KOPT-K1 (cell line): ENCODE results near the gene CD38.
"Not testable (repeated sequence)": the region's sequence is repeated elsewhere in the genome, so short reads cannot be mapped to it uniquely, and the experiment has no call there.

ENCODE experiments used
- H3K27ac ChIP-seq: fragments of 200-600 bp; sonication (generic); 2 replicates; pipeline ENCODE4 v1.5.1; 2016; ENCODE audit warnings: antibody characterized with exemption, mild to moderate bottlenecking, low read depth, low read length; ENCODE audit not compliant: poor library complexity, severe bottlenecking
- H3K36me3 ChIP-seq: fragments of 200-600 bp; sonication (generic); 2 replicates; pipeline ENCODE4 v1.5.1; 2017; ENCODE audit warnings: antibody characterized with exemption, mild to moderate bottlenecking, low read length, moderate library complexity; ENCODE audit not compliant: insufficient read depth
- H3K9me3 ChIP-seq: fragments of 200-600 bp; sonication (generic); 2 replicates; pipeline ENCODE4 v1.5.1; 2017; ENCODE audit warnings: antibody characterized with exemption, low read length, mild to moderate bottlenecking; ENCODE audit not compliant: insufficient read depth, poor library complexity, severe bottlenecking

Gene CD38

DNA sequence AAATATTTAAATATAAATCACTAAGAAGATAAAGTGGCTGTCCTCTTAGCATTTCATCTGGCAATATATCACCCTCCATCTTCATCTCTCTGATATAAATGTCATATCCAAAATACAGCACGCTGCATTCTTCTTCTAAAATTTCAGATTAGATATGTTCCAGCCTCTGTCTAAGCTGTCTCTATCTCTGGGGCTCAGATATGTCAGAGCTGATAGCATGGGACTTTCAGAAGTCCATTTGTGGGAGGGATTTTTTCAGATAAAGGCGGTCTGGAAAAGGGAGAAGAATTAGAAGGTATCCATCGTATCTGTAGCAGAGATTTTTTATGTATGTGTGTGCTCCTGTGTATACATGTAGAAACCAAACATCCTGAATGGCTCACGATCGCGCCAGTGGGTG, 25.0 kb upstream of the CD38 start:
- H3K27ac ChIP-seq = peak overlapping the region; percentile 84
- H3K9me3 ChIP-seq = no peaks in the 10 kb centered on the region
- H3K36me3 ChIP-seq = no peaks in the 10 kb centered on the region

DNA sequence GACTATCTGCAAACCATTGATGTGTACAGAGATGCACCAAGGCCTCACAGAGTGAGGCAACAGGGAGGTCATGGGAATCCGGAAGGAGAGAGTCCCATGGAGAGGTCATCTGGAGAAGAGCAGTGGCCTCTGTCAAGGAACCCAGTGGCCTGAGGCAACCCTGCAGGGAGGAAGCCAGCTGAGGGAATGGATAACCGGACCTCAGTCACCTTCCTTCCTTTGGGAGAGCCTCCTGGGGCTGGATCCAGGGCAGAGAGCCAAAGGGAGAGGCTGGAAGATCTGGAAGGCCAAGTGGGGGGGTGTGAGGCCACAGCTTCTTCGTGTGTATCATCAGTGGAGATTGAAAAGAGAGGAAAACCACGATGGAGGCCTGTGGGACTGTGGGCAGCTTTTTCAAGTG, 24.3 kb upstream of the CD38 start:
- no peaks in the 10 kb centered on the region for H3K9me3 ChIP-seq
- no peaks in the 10 kb centered on the region for H3K36me3 ChIP-seq
- H3K27ac ChIP-seq = peak overlapping the region; percentile 84

DNA sequence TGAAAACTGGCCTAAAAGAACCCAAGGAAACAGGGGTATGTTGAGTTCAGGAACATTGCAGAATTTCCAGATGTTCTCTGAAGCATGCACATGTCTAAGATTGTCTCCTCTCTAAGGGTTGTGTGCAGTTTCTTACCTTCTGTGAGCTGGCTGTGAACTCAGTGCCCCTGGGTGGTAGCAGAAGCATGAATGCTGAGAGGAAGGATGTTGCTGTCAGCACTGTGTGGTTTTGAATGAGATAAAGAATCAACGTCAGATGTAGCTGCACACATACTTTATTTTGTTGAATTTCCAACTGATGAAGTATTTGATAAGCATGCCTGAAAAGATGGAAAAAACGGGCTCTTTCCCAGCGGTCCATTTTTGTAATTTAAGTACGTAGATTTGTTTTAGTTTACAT, 23.8 kb upstream of the CD38 start:
- Histone ChIP-seq H3K27ac (peak overlapping the region; percentile 84), H3K9me3 (no peaks in the 10 kb centered on the region), H3K36me3 (no peaks in the 10 kb centered on the region)

DNA sequence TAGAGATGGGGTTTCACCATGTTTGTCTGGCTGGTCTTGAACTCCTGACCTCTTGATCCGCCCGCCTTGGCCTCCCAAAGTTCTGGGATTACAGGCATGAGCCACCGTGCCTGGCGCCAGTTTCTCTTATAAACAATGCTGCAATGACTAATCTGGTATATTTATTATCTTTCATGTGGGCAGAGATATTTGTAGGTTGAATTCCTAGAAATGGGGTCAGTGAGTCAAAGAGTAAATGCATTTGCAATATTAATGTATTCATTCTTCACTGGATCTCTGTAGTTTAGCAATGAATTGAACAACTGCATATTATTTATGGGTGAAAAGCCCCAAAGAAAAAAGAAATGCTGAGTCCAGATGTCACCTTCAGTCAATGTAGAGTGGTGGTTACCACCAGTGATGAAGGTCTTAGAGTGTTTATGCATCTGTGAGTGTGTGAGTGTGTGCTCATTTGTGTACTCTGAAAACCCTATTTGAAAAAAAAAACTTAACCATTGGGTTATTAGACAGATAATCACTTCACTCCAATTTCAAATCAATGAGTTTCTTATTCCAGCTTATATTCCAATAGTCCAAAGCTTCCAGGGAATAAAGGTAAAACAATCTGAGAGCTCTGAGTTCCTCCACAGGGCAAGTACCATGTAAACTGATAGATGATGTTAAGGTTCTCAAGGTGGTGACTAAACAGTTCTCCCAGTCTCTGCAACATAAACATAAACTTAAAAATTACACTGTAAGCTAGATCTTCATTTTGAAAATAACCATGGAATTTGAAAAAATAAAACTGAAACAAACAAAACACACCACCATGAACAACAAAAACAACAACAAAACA, 22.6 kb upstream of the CD38 start:
- Histone ChIP-seq H3K9me3 (no peaks in the 10 kb centered on the region), H3K36me3 (no peaks in the 10 kb centered on the region), H3K27ac (peak overlapping the region; percentile 84)

DNA sequence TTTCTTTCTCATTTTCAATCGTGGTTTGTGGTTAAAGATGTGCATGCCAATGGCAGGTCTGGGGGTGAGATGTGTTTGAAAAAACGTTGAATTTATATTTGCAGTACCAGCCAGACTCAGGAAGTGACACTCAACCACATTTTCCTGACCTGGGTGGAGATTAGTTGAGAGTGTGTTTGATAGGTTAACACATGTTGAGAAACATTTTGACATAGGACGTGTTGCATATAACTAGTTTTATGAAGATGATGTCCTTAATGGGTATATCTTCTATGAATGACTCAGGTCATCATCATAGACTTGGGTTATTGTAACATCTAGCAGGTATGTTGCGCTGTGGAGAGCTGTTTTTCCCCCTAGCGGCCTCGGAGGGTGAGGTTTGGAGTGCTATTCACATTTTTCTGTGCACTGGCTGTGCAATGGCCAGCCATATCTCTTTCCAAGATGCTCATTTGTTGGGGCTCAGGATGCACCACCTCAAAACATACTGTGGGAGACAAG, 21.7 kb upstream of the CD38 start:
- Histone ChIP-seq H3K27ac (peak overlapping the region; percentile 84), H3K9me3 (no peaks in the 10 kb centered on the region), H3K36me3 (no peaks in the 10 kb centered on the region)

DNA sequence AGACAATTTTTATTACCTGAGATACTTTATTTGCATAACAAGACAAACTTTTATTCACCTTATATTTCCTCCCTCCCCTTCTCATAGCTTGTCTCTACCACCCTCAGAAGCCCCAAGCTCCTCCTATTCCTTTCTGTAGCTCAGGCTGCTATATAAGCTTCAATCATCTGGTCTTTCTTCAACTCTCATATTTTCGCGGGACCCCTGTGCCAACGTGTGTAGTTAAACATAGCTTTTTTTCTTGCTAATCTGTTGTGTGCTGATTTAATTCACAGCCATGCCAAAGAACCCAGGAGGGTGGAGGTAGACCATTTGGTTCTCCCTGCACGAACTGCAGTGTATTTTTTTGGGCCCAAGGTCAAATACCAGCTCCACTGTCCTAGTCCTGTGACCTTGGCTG, 21.1 kb upstream of the CD38 start:
- Histone ChIP-seq H3K27ac (peak overlapping the region; percentile 84), H3K9me3 (no peaks in the 10 kb centered on the region), H3K36me3 (no peaks in the 10 kb centered on the region)

DNA sequence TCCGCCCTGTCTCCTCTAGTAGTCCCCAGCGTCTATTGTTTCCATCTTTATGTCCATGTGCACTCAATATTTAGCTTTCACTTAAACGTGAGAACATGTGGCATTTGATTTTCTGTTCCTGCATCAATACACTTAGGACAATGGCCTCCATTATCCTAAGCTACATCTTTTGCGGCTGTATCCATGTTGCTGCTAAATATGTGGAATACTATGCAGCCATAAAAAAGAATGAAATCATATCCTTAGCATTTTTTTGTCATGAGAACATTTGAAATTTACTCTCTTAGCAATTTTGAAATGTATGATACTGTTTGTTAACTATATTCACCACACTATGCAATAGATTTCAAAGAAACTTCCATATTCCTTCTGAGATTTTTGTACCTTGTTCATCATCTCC, 19.8 kb upstream of the CD38 start:
- Histone ChIP-seq H3K36me3 (no peaks in the 10 kb centered on the region), H3K27ac (no peak overlapping the region), H3K9me3 (no peaks in the 10 kb centered on the region)

DNA sequence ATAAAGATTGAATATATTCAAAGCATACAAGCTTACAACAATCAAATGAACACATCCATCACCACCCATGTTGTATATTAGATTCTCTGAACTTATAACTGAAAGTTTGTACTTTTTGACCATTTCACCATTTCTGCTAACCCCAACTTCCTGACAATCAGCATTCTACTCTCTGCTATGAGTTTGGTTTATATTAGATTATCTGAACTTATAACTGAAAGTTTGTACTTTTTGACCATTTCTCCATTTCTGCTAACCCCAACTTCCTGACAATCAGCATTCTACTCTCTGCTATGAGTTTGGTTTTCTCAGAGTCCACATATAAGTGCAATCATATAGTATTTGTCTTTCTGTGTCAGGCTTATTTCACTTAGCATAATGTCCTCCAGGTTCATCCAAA, 15.7 kb upstream of the CD38 start:
- H3K36me3 ChIP-seq, H3K9me3 ChIP-seq, H3K27ac ChIP-seq: not testable (repeated sequence)

DNA sequence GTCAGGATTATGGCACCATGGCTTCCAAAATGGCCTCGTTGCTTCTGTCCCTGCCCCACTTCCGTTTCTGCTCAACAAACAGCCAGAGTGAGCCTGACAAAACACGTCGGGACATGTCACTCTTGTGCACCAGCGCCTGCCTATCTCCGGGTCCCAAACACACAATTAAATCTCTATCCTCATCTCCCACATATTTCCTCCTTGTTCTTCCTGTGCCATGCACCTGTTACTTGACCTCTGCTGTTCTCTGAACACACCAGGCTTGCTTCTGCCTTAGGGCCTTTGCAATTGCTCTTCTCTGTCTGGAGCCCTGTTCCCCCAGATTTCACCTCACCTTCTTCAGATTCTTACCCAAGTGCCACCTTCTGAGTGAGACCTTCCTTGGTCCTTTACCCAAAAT, 12.7 kb upstream of the CD38 start:
- Histone ChIP-seq H3K36me3 (no peaks in the 10 kb centered on the region), H3K27ac (peak overlapping the region; percentile 86), H3K9me3 (no peaks in the 10 kb centered on the region)

DNA sequence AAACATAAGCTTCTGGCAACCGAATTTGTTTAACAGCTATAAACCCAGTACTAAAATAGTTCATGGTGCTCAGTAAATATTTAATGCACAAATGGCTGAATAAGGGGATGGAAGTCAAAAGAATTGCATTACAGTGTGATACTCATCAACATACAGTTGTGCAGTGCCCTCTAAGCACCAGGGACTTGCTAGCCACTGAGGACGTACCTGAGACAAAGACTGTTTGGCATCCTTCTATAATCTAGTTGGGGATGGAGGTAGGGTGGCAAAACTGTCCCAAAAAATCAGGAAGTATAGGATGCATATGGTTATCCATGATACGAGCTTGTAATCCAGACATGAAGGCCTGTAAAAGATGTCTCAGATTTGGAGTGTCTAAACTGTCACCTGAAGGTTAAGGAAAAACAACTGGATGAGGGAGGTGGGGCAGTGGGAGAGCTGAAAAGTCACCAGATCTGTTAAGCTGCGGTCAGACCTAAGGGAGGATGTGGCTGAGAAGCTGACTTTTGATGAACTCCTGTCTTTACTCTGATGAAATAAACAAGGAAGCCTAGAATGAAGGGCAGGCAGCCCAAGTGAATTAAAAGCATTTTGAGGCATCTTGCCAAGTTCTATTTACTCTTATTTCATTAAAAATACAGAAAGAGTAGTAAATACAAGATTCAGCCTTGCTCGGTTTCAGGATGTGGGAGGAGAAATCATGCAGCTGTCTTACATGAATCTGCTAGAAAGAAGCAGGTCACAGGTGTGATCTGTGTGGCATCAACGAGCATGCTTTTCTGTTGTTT, 12.0 kb upstream of the CD38 start:
- H3K27ac ChIP-seq = peak overlapping the region; percentile 86
- no peaks in the 10 kb centered on the region for H3K9me3 ChIP-seq

DNA sequence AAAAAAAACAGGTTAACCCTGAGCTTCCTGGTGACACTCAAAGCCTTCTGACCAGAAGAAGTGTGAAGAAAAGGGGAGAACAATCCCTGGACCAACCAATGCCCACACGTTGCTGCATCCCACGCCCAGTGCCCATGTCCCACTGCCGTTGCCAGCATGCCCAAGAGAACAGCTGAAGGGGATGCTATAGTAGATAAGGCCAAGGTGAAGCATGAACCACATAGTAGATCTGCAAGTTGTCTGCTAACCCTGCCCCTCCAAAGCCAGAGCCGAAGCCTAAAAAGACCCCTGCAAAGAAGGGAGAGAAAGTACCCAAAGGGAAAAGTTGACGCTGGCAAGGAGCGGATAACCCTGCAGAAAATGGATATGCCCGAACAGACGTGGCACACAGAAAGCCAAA, 11.3 kb upstream of the CD38 start:
- Histone ChIP-seq H3K9me3 (no peaks in the 10 kb centered on the region), H3K27ac (peak overlapping the region; percentile 86), H3K36me3 (no peaks in the 10 kb centered on the region)

More for the DNA sequence above, 12.0 kb upstream of the CD38 start:
- no peaks in the 10 kb centered on the region for H3K36me3 ChIP-seq

DNA sequence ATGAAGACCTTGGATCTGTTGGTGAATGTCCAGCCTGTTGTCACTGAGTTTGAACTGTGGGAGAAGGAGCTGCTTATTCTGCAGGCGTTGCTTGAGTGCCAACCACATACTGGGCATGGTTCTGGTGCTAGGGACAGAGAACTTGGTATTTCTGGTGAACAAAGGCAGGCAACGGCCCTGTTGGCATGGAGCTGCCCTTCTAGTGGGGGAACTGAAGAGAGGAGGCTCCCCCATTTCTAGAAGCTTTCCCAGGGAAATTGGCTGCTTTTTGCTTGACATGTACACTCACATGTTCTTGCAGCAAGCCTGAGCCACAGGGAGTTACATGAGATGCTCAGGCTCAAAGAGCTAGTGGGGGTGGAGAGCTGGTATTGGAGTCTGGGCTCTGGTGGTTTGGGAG, 8.9 kb upstream of the CD38 start:
- no peaks in the 10 kb centered on the region for H3K9me3 ChIP-seq
- H3K27ac ChIP-seq = peak overlapping the region; percentile 10

DNA sequence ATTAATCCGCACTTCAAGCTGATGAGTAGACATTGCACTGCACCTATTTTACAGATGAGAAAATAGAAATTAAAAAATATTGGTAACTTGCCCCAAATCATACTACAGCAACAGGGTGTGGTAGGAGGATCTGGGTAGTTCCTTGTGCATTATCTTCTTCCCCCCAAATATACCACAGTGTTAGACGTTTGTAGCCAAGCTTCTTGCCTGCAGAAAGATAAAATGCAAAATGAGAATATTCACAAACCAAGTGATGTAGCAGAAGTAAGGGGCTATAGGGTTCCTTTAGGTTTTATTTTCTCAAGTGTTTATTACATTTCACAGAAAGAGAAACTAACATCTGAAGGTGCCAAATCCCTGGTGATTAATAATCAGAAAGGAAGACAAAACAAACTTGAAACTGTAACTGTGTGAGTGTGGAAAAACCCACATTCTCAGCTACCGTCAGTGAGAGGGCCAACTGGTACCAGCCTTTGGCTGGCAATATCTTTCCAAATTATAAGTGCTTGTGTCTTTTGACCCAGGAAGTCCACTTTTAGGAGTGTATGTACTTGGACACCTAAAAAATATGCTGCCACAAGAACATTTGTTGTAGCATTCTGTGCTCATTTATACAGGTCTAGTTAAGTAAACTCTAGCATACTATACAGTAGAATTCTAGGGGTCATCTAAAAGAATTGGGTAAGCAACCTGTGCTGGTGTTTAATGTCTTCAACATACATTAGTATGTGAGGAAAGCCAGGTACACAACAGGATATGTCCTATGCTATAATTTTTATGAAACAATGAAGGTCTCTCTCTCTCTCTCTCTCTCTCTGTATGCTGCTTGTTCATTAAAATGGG, 6.7 kb upstream of the CD38 start:
- H3K36me3 ChIP-seq = no peaks in the 10 kb centered on the region
- H3K27ac ChIP-seq = peak overlapping the region; percentile 65
- no peaks in the 10 kb centered on the region for H3K9me3 ChIP-seq

More for the DNA sequence above, 8.9 kb upstream of the CD38 start:
- H3K36me3 ChIP-seq = no peaks in the 10 kb centered on the region

DNA sequence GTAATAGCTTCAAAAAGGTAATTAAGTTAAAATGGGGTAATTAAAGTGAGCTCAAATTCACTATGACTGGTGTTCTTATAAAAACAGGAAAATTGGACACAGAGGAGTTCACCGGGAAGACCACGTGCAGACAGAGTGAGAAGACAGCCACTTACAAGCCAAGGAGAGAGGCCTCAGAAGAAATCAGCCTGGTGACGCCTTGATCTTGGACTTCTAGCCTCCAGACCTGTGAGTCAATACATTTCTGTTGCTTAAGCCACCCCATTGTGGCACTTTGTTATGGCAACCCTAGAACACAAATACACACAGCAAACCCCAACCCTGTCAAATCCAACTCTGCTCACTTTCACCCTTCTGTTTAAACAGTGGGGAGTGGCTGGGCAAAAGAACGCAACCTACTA, 4.1 kb upstream of the CD38 start:
- Histone ChIP-seq H3K36me3 (no peaks in the 10 kb centered on the region), H3K27ac (no peak overlapping the region), H3K9me3 (no peaks in the 10 kb centered on the region)
